GM12801 (cell line): Measurements from ENCODE around the gene ERG.

Source experiments
- TF ChIP-seq, protein P1 (sequence below): IDR thresholded peaks from one replicate; pipeline ENCODE4 v1.5.1; 2011; ENCODE audit warnings: control low read depth; ENCODE audit not compliant: insufficient read length; ENCODE audit errors: extremely low read depth

Gene ERG

GRCh38 chr21:38472412-38473108, 25.7 kb downstream of the ERG start:
- TF ChIP-seq, protein P1, sequence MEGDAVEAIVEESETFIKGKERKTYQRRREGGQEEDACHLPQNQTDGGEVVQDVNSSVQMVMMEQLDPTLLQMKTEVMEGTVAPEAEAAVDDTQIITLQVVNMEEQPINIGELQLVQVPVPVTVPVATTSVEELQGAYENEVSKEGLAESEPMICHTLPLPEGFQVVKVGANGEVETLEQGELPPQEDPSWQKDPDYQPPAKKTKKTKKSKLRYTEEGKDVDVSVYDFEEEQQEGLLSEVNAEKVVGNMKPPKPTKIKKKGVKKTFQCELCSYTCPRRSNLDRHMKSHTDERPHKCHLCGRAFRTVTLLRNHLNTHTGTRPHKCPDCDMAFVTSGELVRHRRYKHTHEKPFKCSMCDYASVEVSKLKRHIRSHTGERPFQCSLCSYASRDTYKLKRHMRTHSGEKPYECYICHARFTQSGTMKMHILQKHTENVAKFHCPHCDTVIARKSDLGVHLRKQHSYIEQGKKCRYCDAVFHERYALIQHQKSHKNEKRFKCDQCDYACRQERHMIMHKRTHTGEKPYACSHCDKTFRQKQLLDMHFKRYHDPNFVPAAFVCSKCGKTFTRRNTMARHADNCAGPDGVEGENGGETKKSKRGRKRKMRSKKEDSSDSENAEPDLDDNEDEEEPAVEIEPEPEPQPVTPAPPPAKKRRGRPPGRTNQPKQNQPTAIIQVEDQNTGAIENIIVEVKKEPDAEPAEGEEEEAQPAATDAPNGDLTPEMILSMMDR: no peak

GRCh38 chr21:38471766-38472165, 26.5 kb downstream of the ERG start:
- TF ChIP-seq, protein P1: no peak

- TF ChIP-seq, protein P1: no peak
Observed at GRCh38 chr21:38470755-38471154, 27.5 kb downstream of the ERG start.

- TF ChIP-seq, protein P1: no peak
Observed at GRCh38 chr21:38469642-38470041, 28.6 kb downstream of the ERG start.

- TF ChIP-seq, protein P1: no peak
Observed at GRCh38 chr21:38468989-38469388, 29.3 kb downstream of the ERG start.

- TF ChIP-seq, protein P1: no peak
Observed at GRCh38 chr21:38467911-38468310, 30.4 kb downstream of the ERG start.

DNA sequence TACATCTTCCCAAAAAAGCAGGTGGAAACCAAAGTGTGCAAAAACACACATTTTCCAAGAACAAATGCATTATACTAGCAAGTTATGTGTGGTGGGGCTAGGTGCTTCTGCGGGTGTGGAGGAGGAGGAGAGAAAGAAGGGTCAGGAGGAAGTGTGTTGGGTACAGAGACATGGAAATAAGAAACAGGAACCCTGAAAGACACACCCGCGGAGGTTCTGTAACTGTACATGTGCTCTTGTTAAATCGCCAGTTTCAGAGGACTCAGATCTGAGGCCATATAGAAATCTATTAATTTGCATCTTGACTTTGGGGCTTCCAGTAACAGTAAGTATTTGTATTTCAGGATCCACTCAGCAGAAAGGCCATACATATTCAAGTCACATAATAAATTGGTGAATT, 30.9 kb downstream of the ERG start:
- TF ChIP-seq, protein P1: no peak
